HG03457 (cell line): ENCODE results near the gene OR2AJ1.

Experiments used
- ATAC-seq: cut with Tn5 transposase; IDR thresholded peaks from one replicate; pipeline ENCODE4 v1.9.1; 2021; ENCODE audit warnings: moderate number of reproducible peaks; ENCODE audit not compliant: unreplicated experiment

Gene OR2AJ1, protein sequence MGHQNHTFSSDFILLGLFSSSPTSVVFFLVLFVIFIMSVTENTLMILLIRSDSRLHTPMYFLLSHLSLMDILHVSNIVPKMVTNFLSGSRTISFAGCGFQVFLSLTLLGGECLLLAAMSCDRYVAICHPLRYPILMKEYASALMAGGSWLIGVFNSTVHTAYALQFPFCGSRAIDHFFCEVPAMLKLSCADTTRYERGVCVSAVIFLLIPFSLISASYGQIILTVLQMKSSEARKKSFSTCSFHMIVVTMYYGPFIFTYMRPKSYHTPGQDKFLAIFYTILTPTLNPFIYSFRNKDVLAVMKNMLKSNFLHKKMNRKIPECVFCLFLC

DNA sequence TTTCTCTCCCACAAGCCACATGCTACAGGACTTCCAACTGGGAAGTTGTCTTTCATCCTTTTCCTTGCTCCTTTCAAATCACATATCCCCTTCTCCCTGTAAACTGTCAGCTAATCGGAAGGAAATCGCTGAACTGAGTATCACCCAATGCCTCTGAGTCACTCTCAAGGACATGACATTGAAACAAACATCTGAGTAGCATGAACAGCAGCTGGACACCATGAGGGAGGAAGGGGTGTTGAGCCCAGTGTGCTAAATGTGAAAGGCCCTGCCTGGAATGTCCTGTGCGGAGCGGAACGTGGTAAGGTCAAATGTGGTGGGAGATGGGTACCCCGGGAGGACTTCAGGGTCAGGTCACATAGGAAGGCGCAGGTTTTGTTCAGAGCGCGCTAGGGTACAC lies at the start of gene OR2AJ1:
OR2AJ1 (plus strand) TSS at position 22 of the 400 bp plus-strand sequence. CDS start 8,880 bp downstream, outside the sequence.
- ATAC-seq: no peak

DNA sequence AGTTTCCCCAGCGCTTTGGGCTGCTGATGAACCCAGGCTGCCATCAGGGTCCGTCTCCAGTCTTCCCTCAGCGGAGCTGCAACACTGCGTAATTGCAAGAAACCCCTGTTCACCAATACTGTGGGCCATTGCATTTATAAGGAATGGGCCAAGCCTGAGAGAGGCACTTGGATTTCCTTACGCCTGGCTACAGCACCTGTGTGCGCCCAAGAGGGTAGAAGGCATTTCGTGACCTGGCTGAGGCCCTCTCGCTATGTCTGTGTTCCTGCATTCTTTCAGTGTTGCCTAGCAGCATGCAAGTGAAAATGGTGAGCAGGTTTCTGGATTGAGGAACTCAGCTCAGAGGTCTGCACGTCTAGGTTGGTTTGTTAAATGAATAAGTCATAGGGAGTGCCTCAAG lies 41.3 kb upstream of the OR2AJ1 start:
- no peak for ATAC-seq

DNA sequence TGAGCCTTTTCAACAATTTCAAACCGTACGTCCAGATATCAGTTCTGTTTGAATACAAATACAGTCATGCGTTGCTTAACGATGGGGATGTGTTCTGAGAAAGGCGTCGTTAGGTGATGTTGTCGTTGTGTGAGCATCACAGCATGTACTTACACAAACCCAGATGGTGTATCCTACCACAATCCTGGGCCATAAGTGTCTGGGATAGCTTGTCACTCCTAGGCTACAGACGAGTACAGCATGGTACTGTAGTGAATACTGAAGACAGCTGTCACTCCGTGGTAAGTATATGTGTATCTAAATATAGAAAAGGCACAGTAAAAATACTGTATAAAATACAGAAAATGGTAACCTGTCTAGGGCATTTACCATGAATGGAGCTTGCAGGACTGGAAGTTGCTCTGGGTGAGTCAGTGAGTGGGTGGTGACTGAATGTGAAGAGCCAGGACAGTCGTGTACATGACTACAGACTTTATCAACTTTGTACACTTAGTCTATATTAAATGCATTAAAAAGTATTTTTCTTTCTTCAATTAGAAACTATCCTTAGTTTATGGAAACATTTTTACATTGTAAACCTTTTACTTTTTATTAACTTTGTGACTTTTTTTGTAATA lies 39.8 kb upstream of the OR2AJ1 start:
- ATAC-seq: no peak

DNA sequence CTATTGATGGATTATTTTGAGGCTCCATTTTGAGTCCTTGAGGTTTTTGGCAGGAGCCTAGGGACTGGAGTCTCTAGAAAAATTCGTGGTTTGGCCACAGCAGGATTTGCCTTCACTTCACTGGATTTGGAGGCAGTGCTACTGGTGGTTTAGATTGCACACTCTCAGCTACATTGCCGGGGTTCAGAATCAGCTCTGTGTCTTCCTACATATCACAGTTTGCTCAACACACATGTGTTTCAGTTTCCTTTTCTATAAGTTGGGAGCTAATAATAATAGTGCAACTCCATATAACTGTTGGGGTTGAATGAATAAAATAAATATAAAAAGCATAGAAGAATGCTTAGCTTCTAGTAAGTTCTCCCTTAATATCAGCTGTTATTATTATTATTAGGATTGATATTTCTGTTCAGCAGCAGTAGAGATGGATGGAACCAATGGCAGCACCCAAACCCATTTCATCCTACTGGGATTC lies 29.5 kb upstream of the OR2AJ1 start, which contains the start of gene OR2W3:
OR2W3 (plus strand) TSS at position 425 of the 475 bp plus-strand sequence; CDS start at position 425, 0 bp downstream.
- ATAC-seq: no peak

DNA sequence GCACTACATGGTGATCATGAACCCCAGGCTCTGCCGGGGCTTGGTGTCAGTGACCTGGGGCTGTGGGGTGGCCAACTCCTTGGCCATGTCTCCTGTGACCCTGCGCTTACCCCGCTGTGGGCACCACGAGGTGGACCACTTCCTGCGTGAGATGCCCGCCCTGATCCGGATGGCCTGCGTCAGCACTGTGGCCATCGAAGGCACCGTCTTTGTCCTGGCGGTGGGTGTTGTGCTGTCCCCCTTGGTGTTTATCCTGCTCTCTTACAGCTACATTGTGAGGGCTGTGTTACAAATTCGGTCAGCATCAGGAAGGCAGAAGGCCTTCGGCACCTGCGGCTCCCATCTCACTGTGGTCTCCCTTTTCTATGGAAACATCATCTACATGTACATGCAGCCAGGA lies 28.7 kb upstream of the OR2AJ1 start:
- no peak for ATAC-seq

DNA sequence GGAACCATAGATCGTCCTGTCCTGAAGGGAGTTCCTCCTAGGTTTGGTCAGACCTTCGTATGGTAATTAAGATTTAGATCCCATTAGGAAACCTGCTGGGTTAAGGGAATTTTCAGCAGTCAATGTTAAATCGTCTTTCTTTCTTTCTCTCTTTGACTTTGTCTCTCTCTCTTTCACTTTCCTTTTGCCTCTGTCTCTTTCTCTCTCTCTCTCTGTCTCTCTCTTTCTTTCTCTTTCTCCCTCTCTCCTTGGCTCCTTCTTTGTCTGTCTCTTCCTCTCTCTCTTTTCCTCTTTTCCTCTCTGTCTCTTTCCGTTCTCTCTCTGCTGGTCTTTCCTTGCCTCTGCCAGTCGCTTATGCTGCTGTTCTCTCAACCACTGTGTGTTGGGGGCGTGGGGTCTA lies 20.6 kb upstream of the OR2AJ1 start:
- ATAC-seq: no peak

DNA sequence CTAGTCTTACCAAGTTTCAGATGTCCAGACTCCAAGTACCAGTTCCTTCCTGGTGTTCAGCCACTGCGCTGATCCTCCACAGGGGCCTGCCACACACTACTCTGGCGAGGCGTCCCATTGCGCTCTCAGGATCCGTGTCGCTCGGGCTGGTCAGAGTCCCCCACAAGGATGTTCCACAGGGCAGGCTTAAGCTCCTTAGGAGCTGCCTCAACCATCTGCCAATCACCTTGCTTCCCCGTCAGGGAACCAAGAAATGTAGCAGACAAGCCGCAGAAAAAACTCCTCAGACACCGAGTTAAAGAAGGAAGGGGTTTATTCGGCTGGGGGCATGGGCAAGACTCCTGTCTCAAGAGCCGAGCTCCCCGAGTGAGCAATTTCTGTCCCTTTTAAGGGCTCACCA lies 19.5 kb upstream of the OR2AJ1 start:
- ATAC-seq: no peak

DNA sequence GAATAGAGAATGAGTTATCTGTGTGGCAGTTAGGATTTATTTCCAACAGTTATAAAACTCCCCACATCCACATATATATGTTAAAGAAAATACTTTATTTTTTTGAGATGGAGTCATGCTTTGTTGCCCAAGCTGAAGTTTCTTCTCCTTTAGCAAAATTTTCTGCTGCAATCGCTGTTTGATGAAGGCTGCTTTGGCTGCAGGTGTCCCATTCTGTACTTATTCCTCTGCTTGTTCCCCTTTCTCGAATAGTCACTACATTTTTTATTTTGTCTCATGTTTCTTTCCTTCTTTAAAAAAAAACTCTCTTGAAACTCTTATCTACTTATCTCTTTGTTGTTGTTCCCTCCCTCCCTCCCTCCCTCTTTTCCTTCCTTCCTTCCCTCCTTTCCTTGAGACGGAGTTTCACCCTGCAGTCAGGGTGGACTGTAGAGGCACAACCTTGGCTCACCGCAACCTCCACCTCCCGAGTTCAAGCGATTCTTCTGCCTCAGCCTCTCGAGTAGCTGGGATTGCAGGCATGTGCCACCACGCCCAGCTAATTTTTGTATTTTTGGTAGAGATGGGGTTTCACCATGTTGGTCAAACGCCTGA lies 18.7 kb upstream of the OR2AJ1 start:
- ATAC-seq: no peak

DNA sequence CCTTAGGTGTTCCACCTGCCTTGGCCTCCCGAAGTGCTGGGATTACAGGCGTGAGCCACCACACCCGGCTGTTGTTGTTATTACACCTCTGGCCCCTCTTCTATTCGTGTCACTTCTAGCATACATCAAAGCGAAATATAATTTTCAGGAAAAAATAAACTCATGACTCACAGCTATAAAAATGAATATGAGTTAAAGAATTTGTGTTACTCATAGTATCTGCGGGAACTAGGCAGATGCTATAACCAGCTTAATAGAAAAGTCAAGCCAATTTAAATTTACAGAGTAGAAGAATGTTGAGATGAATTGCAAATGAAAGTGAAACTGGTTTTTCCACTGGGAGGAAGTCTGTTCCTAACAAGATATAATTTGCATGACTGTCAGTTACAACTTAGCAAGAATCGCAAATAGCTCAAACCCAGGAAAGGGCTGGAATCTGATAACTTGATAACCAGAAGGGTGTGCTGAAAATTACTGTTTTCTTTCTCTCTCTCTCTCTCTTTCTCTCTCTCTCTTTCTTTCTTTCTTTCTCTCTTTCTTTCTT lies 18.1 kb upstream of the OR2AJ1 start:
- no peak for ATAC-seq

DNA sequence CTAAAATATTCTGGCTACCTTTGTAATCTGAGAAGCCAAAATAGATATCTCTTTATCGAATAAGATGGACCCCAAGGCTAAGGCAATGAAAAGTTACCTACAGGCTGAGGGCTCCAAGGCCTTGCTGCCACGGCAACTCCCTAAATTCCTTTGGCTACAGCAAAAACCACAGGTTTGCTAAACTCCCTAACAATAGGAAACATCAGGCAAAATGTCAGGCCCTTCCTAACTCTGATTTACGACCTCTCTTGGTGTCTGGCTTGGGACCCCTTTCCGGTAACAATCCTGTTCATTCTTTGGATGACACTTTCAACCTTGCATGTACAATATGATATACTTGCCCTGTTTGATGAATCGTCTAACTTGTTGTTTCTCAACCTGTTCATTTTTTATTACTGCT lies 15.9 kb upstream of the OR2AJ1 start:
- ATAC-seq: no peak

DNA sequence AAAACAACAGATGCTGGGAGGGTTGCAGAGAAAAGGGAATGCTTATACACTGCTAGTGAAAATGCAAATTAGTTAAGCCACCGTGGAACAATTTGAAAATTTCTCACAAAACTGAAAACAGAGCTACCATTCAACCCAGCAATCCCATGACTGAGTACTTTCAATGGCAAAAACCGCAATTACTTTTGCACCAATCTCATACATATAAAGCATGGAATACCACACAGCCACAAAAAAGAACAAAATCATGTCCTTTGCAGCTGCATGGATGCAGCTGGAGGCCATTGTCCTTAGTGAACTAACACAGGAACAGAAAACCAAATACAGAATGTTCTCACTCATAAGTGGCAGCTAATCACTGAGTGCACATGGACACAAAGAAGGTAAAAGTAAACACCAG lies 10.9 kb upstream of the OR2AJ1 start:
- ATAC-seq: no peak

DNA sequence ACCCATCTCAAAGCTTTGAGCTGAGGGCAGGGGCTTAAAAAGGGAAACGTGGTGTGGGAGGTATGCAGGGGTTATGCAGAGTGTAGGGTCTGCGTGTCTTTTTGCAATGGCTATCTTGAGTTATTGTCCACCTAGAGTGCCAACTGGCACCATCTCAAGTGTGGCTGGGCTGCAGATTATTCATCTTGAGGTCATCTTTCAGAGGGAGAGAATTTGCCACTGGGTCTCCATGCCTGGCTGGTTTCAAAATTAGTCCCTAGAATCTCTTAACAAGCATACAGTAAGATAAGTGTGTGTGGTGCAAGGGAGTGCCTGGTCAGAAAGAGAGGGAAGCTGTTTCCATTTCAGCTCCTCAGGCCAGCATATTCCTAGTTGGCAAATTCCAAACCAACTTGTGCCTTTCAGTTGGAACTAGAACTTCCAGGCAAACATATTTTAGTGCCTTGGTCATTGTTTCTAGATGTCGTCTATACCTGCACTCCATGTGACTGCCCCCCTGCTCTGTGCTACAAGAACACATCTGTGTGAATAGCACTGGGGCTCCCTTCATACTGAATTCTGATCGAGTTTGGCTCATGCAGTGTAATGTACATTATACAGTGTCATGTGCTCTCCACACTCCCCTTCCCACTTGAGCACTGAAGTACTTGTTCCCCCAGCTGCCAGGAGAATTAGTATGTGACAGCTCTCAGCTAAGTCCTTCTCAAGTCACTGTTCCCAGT lies 9.6 kb upstream of the OR2AJ1 start:
- ATAC-seq: no peak

DNA sequence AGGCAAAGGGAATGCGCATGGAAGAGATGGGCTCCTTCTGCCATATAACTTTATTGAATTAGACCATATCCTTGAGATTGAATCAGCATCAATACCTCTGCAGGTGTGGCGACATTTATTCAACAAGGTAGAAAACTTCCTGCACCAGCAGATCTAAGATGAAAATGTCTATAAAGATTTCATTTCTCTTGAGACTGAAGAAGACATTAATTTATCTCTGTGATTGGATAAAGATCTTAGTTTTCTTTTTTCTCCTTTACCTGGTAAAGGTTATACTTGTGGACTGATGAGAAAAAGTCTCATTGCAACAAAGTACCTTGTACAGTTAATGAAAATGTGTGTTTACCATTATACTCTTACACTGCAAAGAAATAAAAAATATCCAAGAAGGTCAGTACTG lies 4.7 kb upstream of the OR2AJ1 start, which contains the start of gene OR2T8:
OR2T8 (plus strand) TSS at position 301 of the 400 bp plus-strand sequence. CDS start 766 bp downstream, outside the sequence.
- no peak for ATAC-seq

DNA sequence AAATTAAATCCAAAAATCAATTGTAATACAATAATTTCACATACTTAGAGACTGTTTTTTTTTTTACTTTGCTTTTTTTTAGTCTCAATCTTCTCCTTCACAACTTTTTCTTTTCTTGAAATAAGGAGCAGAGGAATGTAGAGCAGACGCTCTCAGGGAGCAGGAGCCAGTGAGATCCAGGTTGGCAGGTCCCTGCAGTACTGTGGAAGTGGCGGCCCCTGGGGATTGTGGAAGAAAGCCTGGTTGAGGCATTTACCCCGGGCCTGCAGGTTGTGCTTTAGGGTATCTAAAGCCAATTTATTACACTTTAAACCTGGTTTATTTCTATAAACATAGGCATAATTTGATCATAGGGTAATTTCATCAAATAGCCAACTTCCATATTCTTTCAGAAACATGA lies 748 bp upstream of the OR2AJ1 start:
- no peak for ATAC-seq

DNA sequence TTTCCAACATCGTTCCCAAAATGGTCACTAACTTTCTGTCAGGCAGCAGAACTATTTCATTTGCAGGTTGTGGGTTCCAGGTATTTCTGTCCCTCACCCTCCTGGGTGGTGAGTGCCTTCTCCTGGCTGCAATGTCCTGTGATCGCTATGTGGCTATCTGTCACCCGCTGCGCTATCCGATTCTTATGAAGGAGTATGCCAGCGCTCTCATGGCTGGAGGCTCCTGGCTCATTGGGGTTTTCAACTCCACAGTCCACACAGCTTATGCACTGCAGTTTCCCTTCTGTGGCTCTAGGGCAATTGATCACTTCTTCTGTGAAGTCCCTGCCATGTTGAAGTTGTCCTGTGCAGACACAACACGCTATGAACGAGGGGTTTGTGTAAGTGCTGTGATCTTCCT lies 9.3 kb downstream of the OR2AJ1 start:
- no peak for ATAC-seq

DNA sequence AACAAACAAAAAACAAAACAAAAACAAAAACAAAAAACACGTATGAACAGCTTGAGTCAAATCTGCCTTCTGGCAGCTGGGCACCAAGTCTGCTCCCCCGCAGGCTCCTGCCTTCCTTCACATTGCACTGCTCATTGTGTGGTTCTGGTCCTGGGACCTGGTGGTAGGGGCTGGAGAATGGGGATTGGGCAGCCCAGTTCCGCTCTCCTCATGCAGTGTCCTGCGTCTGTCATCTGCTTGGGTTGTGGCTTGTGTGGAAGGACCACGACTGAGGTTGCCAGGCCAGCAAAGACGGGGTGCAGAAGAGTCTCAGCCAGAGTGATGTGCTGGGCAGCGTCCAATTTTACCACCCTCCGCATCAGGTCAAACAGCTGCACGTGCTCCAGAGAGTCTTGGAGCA lies 11.1 kb downstream of the OR2AJ1 start:
- no peak for ATAC-seq

DNA sequence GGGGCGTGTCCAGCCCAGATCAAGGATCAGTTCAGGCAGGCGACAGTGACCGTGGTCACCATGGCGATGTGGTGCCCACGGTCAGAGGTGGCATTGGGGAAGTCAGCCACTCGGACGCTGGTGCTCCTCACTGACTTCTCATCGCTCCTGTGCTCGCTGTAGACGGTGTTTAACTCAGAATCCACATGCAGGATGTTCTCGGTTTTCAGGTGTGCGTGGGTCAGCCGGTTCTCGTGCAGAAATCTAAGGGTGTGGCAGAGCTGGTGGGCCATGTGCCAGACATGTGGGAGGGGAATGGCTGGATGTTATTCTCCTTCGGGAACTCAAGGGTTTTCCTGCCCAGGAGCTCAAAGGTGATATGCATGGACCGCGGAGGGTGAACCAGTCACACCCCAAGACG lies 11.7 kb downstream of the OR2AJ1 start:
- ATAC-seq: no peak

DNA sequence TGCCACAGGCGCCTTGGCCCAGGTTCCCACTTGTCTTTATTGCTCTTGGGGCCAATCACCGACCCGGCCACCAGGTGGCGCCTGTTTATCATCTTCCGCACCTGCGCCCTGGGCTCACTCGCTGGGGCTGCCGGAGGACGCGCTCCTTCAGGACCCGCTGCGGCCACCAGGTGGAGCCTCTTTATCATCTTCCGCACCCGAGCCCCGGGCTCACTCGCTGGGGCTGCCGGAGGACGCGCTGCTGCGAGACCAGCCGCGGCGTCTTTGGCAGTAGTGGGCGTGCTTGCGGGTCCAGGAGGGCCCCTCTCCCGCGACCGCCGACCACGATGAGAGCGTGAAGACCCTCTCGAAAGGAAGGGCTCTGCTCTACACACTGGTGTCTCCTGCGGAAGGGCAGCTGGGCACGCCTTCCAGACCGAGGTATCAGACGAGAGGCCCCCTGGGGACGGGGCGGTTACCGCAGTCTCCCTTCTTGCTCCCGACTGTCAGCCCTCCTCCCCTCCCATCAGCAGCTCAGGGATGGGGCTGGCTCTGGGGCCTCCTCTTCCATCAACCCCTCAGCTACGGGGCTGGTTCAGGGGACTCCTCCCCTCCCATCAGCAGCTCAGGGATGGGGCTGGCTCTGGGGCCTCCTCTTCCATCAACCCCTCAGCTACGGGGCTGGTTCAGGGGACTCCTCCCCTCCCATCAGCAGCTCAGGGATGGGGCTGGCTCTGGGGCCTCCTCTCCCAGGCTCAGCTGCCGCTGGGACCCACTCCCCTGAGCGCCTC lies 12.5 kb downstream of the OR2AJ1 start:
- peak; percentile 100 for ATAC-seq

DNA sequence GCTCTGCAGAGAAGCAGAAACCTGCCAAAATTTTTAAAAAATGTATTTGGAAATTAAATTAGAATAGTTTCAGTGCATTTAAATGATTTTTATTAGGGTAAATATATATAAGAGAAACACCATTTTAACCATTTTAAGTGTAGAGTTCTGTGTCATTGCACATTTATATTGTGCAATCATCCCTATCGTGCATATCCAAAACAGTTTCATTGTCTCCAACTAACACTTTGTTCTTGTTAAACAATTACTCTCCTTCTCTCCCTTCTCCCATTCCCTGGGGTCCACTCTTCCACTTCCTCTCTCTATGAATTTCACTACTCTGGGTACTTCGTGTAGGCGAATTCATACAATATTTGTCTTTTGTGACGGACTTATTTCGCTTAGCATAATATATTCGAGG lies 17.9 kb downstream of the OR2AJ1 start:
- ATAC-seq: no peak

DNA sequence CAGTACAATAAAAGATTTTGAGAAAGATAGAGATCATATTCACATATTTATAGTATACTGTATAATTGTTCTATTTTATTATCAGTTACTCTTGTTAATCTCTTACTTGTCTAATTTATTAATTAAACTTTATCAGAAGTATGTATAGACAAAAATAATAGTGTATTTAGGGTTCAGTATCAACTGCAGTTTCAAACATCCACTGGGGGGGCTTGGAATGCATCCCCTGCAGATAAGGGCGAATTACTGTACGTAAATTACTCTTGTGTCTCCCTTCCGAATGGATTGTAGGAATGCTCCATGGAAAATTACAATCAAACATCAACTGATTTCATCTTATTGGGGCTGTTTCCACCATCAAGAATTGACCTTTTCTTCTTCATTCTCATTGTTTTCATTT lies 23.9 kb downstream of the OR2AJ1 start, which contains the start of gene OR2L8:
OR2L8 (plus strand) TSS at position 301 of the 400 bp plus-strand sequence; CDS start at position 301, 0 bp downstream.
- ATAC-seq: no peak
